ENCODE results near the gene AP1AR.

DNA sequence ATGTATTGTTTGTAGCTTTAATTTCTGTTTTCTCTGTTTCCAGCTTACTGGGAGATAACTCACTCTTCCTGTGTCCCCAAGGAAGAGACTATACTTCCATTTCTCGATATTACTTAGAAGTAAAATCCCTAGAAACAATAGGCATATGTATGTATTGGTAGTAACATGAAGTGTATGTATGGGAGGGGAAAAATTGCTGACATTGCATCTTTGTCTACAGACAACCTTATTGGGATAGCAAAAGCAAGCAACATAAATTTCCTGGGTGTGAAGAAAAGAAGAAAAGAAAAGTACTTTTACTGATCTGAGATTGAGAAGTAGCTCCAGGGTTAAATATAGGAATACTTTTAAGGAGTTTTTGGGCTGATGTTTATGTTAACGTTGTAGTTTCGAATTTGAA is 15.4 kb downstream of the AP1AR start:
- TF ChIP-seq, protein P1, sequence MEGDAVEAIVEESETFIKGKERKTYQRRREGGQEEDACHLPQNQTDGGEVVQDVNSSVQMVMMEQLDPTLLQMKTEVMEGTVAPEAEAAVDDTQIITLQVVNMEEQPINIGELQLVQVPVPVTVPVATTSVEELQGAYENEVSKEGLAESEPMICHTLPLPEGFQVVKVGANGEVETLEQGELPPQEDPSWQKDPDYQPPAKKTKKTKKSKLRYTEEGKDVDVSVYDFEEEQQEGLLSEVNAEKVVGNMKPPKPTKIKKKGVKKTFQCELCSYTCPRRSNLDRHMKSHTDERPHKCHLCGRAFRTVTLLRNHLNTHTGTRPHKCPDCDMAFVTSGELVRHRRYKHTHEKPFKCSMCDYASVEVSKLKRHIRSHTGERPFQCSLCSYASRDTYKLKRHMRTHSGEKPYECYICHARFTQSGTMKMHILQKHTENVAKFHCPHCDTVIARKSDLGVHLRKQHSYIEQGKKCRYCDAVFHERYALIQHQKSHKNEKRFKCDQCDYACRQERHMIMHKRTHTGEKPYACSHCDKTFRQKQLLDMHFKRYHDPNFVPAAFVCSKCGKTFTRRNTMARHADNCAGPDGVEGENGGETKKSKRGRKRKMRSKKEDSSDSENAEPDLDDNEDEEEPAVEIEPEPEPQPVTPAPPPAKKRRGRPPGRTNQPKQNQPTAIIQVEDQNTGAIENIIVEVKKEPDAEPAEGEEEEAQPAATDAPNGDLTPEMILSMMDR (IDR thresholded peaks at IDR 0.05) = no peak
- TF ChIP-seq EP300 (IDR thresholded peaks at IDR 0.05) (no peak), RFX5 (IDR thresholded peaks at IDR 0.05) (no peak), CEBPB (IDR thresholded peaks at IDR 0.05) (no peak), EHF (CRISPR knock-in tag; IDR thresholded peaks at IDR 0.05) (no peak), SMC3 (IDR thresholded peaks at IDR 0.05) (no peak), JUNB (IDR thresholded peaks at IDR 0.05) (no peak), BHLHE40 (IDR thresholded peaks at IDR 0.05; ENCODE audit: low read depth, low read length) (no peak)
- TF ChIP-seq, protein P2, sequence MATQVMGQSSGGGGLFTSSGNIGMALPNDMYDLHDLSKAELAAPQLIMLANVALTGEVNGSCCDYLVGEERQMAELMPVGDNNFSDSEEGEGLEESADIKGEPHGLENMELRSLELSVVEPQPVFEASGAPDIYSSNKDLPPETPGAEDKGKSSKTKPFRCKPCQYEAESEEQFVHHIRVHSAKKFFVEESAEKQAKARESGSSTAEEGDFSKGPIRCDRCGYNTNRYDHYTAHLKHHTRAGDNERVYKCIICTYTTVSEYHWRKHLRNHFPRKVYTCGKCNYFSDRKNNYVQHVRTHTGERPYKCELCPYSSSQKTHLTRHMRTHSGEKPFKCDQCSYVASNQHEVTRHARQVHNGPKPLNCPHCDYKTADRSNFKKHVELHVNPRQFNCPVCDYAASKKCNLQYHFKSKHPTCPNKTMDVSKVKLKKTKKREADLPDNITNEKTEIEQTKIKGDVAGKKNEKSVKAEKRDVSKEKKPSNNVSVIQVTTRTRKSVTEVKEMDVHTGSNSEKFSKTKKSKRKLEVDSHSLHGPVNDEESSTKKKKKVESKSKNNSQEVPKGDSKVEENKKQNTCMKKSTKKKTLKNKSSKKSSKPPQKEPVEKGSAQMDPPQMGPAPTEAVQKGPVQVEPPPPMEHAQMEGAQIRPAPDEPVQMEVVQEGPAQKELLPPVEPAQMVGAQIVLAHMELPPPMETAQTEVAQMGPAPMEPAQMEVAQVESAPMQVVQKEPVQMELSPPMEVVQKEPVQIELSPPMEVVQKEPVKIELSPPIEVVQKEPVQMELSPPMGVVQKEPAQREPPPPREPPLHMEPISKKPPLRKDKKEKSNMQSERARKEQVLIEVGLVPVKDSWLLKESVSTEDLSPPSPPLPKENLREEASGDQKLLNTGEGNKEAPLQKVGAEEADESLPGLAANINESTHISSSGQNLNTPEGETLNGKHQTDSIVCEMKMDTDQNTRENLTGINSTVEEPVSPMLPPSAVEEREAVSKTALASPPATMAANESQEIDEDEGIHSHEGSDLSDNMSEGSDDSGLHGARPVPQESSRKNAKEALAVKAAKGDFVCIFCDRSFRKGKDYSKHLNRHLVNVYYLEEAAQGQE (IDR thresholded peaks at IDR 0.05) = no peak
